Peyer's patch (tissue), 4 donors: Measurements from ENCODE around the gene DLX4. TPM values are rescaled to one million over a fixed set of nuclear protein-coding genes. Genes with fewer than 3 reads are reported as not detected.

Experiments used
- DNase-seq, 3 donors: peaks; one replicate each; pipeline ENCODE4 v3.0.0-alpha.2; 2017 to 2019
- H3K27ac ChIP-seq, 4 donors: fragments of 200-600 bp; sonication (generic); one replicate each; pipeline ENCODE4 v1.5.1; 2016 to 2019
- H3K27me3 ChIP-seq, 2 donors: fragments of 200-600 bp; sonication (generic); one replicate each; pipeline ENCODE4 v1.5.1; 2019
- H3K36me3 ChIP-seq, 3 donors: fragments of 200-600 bp; sonication (generic); one replicate each; pipeline ENCODE4 v1.5.1; 2016 to 2019
- H3K4me1 ChIP-seq, 4 donors: fragments of 200-600 bp; sonication (generic); one replicate each; pipeline ENCODE4 v1.5.1; 2016 to 2019
- H3K4me3 ChIP-seq, 4 donors: fragments of 200-600 bp; sonication (generic); 1 replicate in 3 of 4; 2 replicates in 1 of 4; pipeline ENCODE4 v1.5.1; 2016 to 2019; ENCODE audit warnings: mild to moderate bottlenecking in 1 of 4
- H3K9me3 ChIP-seq, 4 donors: fragments of 200-600 bp; sonication (generic); one replicate each; pipeline ENCODE4 v1.5.1; 2016 to 2019; ENCODE audit warnings: mild to moderate bottlenecking in 1 of 4
- POLR2A ChIP-seq, 2 donors: fragments of 450-650 bp; IDR thresholded peaks; one replicate each; pipeline ENCODE4 v1.5.1; 2017; ENCODE audit warnings: antibody characterized with exemption in 2 of 2, mild to moderate bottlenecking in 2 of 2, moderate library complexity in 2 of 2
- total RNA-seq, 4 donors: library from RNA; depleted of rRNA; stranded (reverse); fragments of >200 nt; gene quantifications; one replicate each; pipeline ENCODE4 v1.1.0, GENCODE V29; 2016
- TF ChIP-seq, protein P1 (sequence below), 6 experiments: fragments of 450-650 bp in 4 of 6; fragments of 200-600 bp in 2 of 6; sonication (generic) in 1 of 6; IDR thresholded peaks; one replicate each; pipeline ENCODE4 v1.5.1; 2017 to 2019; ENCODE audit warnings: antibody characterized with exemption in 6 of 6, mild to moderate bottlenecking in 3 of 6, moderate library complexity in 1 of 6

DLX4 gene
- total RNA-seq, 4 donors from 2014 or later = not detected

GRCh38 chr17:49955157-49955556 lies 13.8 kb upstream of the DLX4 start:
- no peaks in the 10 kb centered on the region for H3K9me3 ChIP-seq
- no peaks in the 10 kb centered on the region for H3K4me1 ChIP-seq
- no peaks in the 10 kb centered on the region for H3K36me3 ChIP-seq
- no peak for TF ChIP-seq POLR2A (IDR thresholded peaks at IDR 0.05)
- TF ChIP-seq, protein P1, sequence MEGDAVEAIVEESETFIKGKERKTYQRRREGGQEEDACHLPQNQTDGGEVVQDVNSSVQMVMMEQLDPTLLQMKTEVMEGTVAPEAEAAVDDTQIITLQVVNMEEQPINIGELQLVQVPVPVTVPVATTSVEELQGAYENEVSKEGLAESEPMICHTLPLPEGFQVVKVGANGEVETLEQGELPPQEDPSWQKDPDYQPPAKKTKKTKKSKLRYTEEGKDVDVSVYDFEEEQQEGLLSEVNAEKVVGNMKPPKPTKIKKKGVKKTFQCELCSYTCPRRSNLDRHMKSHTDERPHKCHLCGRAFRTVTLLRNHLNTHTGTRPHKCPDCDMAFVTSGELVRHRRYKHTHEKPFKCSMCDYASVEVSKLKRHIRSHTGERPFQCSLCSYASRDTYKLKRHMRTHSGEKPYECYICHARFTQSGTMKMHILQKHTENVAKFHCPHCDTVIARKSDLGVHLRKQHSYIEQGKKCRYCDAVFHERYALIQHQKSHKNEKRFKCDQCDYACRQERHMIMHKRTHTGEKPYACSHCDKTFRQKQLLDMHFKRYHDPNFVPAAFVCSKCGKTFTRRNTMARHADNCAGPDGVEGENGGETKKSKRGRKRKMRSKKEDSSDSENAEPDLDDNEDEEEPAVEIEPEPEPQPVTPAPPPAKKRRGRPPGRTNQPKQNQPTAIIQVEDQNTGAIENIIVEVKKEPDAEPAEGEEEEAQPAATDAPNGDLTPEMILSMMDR (IDR thresholded peaks at IDR 0.05) = no peak
- no peak for DNase-seq
- H3K27me3 ChIP-seq = no peaks in the 10 kb centered on the region
- H3K4me3 ChIP-seq = no peak overlapping the region
- H3K27ac ChIP-seq = no peak overlapping the region

DNA sequence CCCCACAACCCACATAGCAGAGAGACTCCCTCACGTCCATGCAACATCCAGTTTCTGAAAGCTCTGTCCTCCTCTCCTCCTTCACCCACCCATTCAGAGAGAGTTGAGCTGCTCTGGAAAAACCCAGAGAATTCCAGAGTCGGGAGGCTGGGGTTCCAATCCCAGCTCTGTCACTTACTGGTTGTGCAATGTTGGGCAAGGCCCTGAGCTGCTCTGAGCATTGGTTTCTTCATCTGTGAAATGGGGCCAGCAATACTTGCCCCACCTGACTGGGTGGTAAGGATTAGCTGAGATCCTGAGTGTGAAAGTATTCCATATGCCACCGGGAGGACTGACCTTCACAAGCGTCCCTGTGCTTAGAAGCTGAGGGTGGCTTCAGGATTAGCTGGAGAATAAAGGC lies 12.2 kb upstream of the DLX4 start:
- Histone ChIP-seq H3K4me1 (no peaks in the 10 kb centered on the region), H3K27ac (no peak overlapping the region), H3K4me3 (no peak overlapping the region), H3K36me3 (no peaks in the 10 kb centered on the region), H3K27me3 (no peaks in the 10 kb centered on the region), H3K9me3 (no peaks in the 10 kb centered on the region)
- no peak for DNase-seq
- TF ChIP-seq POLR2A (IDR thresholded peaks at IDR 0.05) = no peak
- TF ChIP-seq, protein P1 (IDR thresholded peaks at IDR 0.05) = no peak

- Histone ChIP-seq H3K4me1 (no peaks in the 10 kb centered on the region), H3K27me3 (peaks cover 0 to 2% of the 10 kb centered on the region in 2 donors), H3K4me3 (no peak overlapping the region), H3K9me3 (no peaks in the 10 kb centered on the region), H3K27ac (no peak overlapping the region), H3K36me3 (no peaks in the 10 kb centered on the region)
- no peak for TF ChIP-seq POLR2A (IDR thresholded peaks at IDR 0.05)
- TF ChIP-seq, protein P1 (IDR thresholded peaks at IDR 0.05) = no peak
- no peak for DNase-seq
Measured at GRCh38 chr17:49957350-49957749, 11.6 kb upstream of the DLX4 start.

DNA sequence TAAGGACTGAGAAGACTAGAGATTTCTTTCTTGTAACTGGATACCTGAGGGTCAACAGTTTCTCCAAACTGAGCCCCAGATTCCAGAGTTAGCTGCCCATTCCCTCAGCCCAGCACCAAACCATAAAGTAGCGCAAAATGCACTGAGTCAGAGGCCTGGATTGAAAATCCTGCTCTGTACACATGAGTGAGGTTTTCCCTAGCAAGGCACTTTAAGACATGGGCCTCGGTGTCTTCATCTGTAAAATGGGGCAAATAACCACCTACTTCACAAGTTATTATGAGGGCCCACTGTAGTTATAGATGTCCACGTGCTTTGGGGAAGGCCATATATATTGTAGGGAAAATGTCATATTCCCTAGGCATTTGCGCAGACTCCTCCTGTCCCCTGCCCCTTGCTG lies 10.3 kb upstream of the DLX4 start:
- H3K27me3 ChIP-seq = peaks cover 0 to 15% of the 10 kb centered on the region in 2 donors
- H3K9me3 ChIP-seq = no peaks in the 10 kb centered on the region
- TF ChIP-seq, protein P1 (IDR thresholded peaks at IDR 0.05) = no peak
- TF ChIP-seq POLR2A (IDR thresholded peaks at IDR 0.05) = no peak
- H3K4me3 ChIP-seq = no peak overlapping the region
- H3K36me3 ChIP-seq = no peaks in the 10 kb centered on the region
- H3K27ac ChIP-seq = no peak overlapping the region
- no peaks in the 10 kb centered on the region for H3K4me1 ChIP-seq
- no peak for DNase-seq

DNA sequence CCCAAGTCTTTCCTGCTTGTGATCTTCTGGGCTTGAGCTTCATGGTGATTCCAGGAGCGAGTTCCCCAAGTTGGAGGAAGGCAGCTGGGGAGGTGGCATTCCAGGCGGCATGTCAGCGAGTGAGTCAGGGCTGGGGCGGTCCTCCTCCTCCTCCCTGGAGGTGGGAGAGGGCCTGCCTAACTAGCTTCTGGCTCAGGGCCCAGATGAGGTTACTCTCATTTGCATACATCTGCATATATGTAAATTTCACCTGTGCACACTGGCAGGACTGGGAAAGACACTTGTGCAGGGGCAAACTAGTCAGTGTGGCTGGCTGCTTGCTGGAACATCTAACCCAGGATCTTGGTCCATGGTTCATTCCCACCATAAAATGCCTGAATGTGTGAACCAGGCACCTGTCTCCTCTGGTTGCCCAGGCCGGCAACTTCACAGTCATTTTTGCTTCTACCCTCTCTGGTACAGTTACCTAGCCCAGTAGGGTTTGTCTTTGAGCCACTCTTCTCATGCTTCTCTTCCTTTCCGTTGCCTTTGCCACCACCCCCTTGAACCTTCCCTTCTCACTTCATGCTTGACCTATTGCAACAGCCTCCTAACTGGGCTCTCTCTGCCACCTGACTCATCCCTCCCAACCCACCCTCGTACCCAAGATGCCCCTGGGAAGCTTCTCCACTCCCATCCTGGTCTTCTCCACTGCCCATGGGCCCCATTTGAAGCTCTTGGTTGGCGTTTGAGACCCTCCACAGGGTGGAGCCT lies 9.6 kb upstream of the DLX4 start:
- Histone ChIP-seq H3K4me1 (peaks cover 0 to 6% (median 0%) of the 10 kb centered on the region in 4 donors), H3K36me3 (no peaks in the 10 kb centered on the region), H3K27me3 (peaks cover 0 to 22% of the 10 kb centered on the region in 2 donors), H3K9me3 (no peaks in the 10 kb centered on the region), H3K27ac (no peak overlapping the region), H3K4me3 (no peak overlapping the region)
- TF ChIP-seq, protein P1 (IDR thresholded peaks at IDR 0.05) = no peak
- TF ChIP-seq POLR2A (IDR thresholded peaks at IDR 0.05) = no peak
- no peak for DNase-seq
